HepG2 (cell line): ENCODE measurements around the gene THADA. TPM values are rescaled to one million over a fixed set of nuclear protein-coding genes. Genes with fewer than 3 reads are reported as not detected.
A peak's percentile ranks its signal among the peaks of the same experiment; 100 is the strongest.

Experiments used
- ATF7-NPFF ChIP-seq: sonication (generic); formaldehyde crosslinking; IDR thresholded peaks from 2 replicates; pipeline ENCODE4 v1.8.1; 2023; ENCODE audit warnings: mild to moderate bottlenecking, low read depth, missing genetic modification reagents, moderate library complexity
- CEBPB ChIP-seq: IDR thresholded peaks from 2 replicates; pipeline ENCODE4 v1.6.1; 2011; ENCODE audit warnings: low read depth, low read length, improper control_type of control experiment, borderline replicate concordance
- CHD2 ChIP-seq: IDR thresholded peaks from 2 replicates; pipeline ENCODE4 v1.6.1; 2011; ENCODE audit warnings: low read depth, low read length, improper control_type of control experiment
- ELF3 ChIP-seq: IDR thresholded peaks from 2 replicates; pipeline ENCODE4 v1.6.1; 2016; ENCODE audit warnings: missing genetic modification reagents, missing compliant biosample characterization
- FOXC1 ChIP-seq: sonication (generic); formaldehyde crosslinking; IDR thresholded peaks from 2 replicates; pipeline ENCODE4 v1.8.0; 2022; ENCODE audit warnings: mild to moderate bottlenecking, missing genetic modification reagents, borderline replicate concordance
- KMT2B ChIP-seq: IDR thresholded peaks from 2 replicates; pipeline ENCODE4 v1.6.1; 2016; ENCODE audit warnings: missing genetic modification reagents, missing compliant biosample characterization
- PCBP1 ChIP-seq: fragments of 200-400 bp; formaldehyde crosslinking; IDR thresholded peaks from 2 replicates; pipeline ENCODE4 v1.6.1; 2017; ENCODE audit warnings: mild to moderate bottlenecking, low read depth, low read length, borderline replicate concordance
- PLRG1 ChIP-seq: fragments of 450-650 bp; conservative IDR thresholded peaks from 2 replicates; pipeline ENCODE4 v1.6.1; 2016
- RARG ChIP-seq: sonication (generic); formaldehyde crosslinking; IDR thresholded peaks from 2 replicates; pipeline ENCODE4 v1.4.0; 2020; ENCODE audit warnings: low read depth, mild to moderate bottlenecking, missing genetic modification reagents
- RBM22 ChIP-seq: fragments of 200-400 bp; formaldehyde crosslinking; optimal IDR thresholded peaks from 2 replicates; pipeline ENCODE3; 2017; ENCODE audit warnings: mild to moderate bottlenecking, low read length, moderate library complexity
- SNAPC2 ChIP-seq: sonication (generic); formaldehyde crosslinking; IDR thresholded peaks from 2 replicates; pipeline ENCODE4 v1.8.1; 2022; ENCODE audit warnings: mild to moderate bottlenecking, missing genetic modification reagents
- TBX2 ChIP-seq: sonication (generic); formaldehyde crosslinking; IDR thresholded peaks from 2 replicates; pipeline ENCODE4 v1.5.0; 2020; ENCODE audit warnings: missing genetic modification reagents, mild to moderate bottlenecking, borderline replicate concordance
- YEATS4 ChIP-seq: sonication (generic); formaldehyde crosslinking; IDR thresholded peaks from 2 replicates; pipeline ENCODE4 v1.4.0; 2020; ENCODE audit warnings: missing genetic modification reagents, borderline replicate concordance
- ZFP37 ChIP-seq: sonication (generic); formaldehyde crosslinking; IDR thresholded peaks from 2 replicates; pipeline ENCODE4 v1.4.0; 2020; ENCODE audit warnings: missing genetic modification reagents, borderline replicate concordance
- ZNF253 ChIP-seq: sonication (generic); formaldehyde crosslinking; IDR thresholded peaks from 2 replicates; pipeline ENCODE4 v1.8.0; 2022; ENCODE audit warnings: mild to moderate bottlenecking, missing genetic modification reagents, borderline replicate concordance
- ZNF256 ChIP-seq: sonication (generic); formaldehyde crosslinking; conservative IDR thresholded peaks from 2 replicates; pipeline ENCODE4 v1.4.0; 2020; ENCODE audit warnings: missing genetic modification reagents
- ZNF543 ChIP-seq: sonication (generic); formaldehyde crosslinking; IDR thresholded peaks from 2 replicates; pipeline ENCODE4 v1.4.0; 2020; ENCODE audit warnings: mild to moderate bottlenecking, missing genetic modification reagents
- ZNF652 ChIP-seq: IDR thresholded peaks from 2 replicates; pipeline ENCODE4 v1.6.1; 2016; ENCODE audit warnings: low read depth, borderline replicate concordance
- ZNF816 ChIP-seq: sonication (generic); formaldehyde crosslinking; IDR thresholded peaks from 2 replicates; pipeline ENCODE4 v1.8.0; 2022; ENCODE audit warnings: missing genetic modification reagents, mild to moderate bottlenecking, borderline replicate concordance
- polyA plus RNA-seq, 8 experiments: library from polyadenylated mRNA; depleted of rRNA in 3 of 8; stranded (reverse) in 7 of 8; unstranded in 1 of 8; fragments of >200 nt; fragmentation: Illumina TruSeq in 4 of 8; extraction: Trizol in 4 of 8; gene quantifications; 2 replicates each; pipeline versions ENCODE4 v1.2.1 to v1.2.3, GENCODE V29; 2011 to 2016; ENCODE audit warnings: low read depth in 4 of 8, missing spikeins in 1 of 8, mixed read lengths in 1 of 8; ENCODE audit not compliant: insufficient read depth in 1 of 8
- total RNA-seq, 5 experiments: library from RNA; depleted of rRNA; stranded (reverse); fragments of >200 nt; fragmentation: Illumina TruSeq; extraction: Trizol; gene quantifications; 2 replicates each; pipeline ENCODE4 v1.2.3, GENCODE V29; 2016; ENCODE audit warnings: low read depth in 1 of 5
- TF ChIP-seq, protein P1 (sequence below): sonication (generic); formaldehyde crosslinking; IDR thresholded peaks from 2 replicates; pipeline ENCODE4 v1.9.0; 2021; ENCODE audit warnings: mild to moderate bottlenecking, missing genetic modification reagents
- TF ChIP-seq, protein P2 (sequence below): sonication (generic); formaldehyde crosslinking; IDR thresholded peaks from 2 replicates; pipeline ENCODE4 v1.8.0; 2023; ENCODE audit warnings: mild to moderate bottlenecking, missing genetic modification reagents

Gene THADA
- total and polyA plus RNA-seq, 2 of the 13 experiments (the other 11 are each of a cell fraction or from before 2014, with no cell fraction given), result 12.7 to 21.7 TPM

DNA sequence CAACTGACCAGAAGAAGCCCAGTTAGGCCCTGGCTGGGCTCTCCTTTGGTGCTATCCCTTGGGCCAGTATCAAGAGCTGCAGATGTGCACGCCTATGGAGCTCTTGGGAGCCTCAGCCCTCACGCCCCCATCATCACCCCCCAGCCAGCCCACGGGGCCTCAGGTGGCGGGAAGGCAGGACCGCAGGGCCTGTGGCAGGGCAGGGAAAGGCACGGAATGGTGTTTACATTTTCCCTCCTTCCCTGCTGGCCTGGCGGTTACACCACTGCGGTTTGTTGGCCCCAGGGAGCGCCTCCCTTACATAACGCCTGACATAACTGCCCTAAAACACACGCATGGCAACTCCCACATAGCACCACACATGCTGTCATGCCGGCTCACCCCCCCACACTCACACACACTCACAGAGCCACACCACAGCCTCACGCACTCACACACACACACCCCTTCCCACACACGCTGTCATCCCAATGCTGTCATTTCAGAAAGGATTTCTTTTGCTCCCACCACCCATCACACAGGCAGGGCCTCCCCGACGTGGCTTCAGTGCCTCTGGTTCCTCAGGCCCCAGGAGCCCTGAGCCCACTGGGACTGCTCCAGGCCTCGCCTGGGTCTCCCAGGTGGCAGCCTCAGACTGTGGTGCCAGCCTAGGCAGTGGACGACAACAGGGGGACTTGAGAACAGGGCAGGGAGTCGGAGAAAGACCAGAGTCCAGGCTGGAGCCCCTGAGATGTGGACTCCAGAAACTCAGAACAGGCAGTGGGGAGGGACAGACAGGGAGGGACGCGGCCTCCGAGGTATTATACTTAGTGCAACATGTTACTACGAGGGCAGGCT is 385.2 kb downstream of the THADA start (continued):
- TF ChIP-seq ATF7-NPFF (CRISPR knock-in tag) (peak; percentile 93), ZFP37 (peak; percentile 96; the same call in 1 of the 2 replicates), ZNF256 (CRISPR knock-in tag) (0 out of 2 replicates have a peak, but pooled peaks have one; percentile 41), SNAPC2 (CRISPR knock-in tag) (0 out of 2 replicates have a peak, but pooled peaks have one; percentile 37), YEATS4 (CRISPR knock-in tag) (peak; percentile 91), PLRG1 (no peak), CHD2 (no peak), ZNF253 (CRISPR knock-in tag) (0 out of 2 replicates have a peak, but pooled peaks have one; percentile 77), CEBPB (peak; percentile 61; the same call in 1 of the 2 replicates), FOXC1 (CRISPR knock-in tag) (peak; percentile 87), KMT2B (CRISPR knock-in tag) (peak; percentile 77), TBX2 (CRISPR knock-in tag) (peak; percentile 95), ZNF543 (CRISPR knock-in tag) (peak; percentile 70), ZNF816 (CRISPR knock-in tag) (peak; percentile 83; the same call in 1 of the 2 replicates), PCBP1 (peak; percentile 77; the same call in 1 of the 2 replicates), RBM22 (peak; percentile 65), ELF3 (CRISPR knock-in tag) (peak; percentile 62), RARG (CRISPR knock-in tag) (no peak), ZNF652 (peak; percentile 35; the same call in 1 of the 2 replicates)
- TF ChIP-seq, protein P1, sequence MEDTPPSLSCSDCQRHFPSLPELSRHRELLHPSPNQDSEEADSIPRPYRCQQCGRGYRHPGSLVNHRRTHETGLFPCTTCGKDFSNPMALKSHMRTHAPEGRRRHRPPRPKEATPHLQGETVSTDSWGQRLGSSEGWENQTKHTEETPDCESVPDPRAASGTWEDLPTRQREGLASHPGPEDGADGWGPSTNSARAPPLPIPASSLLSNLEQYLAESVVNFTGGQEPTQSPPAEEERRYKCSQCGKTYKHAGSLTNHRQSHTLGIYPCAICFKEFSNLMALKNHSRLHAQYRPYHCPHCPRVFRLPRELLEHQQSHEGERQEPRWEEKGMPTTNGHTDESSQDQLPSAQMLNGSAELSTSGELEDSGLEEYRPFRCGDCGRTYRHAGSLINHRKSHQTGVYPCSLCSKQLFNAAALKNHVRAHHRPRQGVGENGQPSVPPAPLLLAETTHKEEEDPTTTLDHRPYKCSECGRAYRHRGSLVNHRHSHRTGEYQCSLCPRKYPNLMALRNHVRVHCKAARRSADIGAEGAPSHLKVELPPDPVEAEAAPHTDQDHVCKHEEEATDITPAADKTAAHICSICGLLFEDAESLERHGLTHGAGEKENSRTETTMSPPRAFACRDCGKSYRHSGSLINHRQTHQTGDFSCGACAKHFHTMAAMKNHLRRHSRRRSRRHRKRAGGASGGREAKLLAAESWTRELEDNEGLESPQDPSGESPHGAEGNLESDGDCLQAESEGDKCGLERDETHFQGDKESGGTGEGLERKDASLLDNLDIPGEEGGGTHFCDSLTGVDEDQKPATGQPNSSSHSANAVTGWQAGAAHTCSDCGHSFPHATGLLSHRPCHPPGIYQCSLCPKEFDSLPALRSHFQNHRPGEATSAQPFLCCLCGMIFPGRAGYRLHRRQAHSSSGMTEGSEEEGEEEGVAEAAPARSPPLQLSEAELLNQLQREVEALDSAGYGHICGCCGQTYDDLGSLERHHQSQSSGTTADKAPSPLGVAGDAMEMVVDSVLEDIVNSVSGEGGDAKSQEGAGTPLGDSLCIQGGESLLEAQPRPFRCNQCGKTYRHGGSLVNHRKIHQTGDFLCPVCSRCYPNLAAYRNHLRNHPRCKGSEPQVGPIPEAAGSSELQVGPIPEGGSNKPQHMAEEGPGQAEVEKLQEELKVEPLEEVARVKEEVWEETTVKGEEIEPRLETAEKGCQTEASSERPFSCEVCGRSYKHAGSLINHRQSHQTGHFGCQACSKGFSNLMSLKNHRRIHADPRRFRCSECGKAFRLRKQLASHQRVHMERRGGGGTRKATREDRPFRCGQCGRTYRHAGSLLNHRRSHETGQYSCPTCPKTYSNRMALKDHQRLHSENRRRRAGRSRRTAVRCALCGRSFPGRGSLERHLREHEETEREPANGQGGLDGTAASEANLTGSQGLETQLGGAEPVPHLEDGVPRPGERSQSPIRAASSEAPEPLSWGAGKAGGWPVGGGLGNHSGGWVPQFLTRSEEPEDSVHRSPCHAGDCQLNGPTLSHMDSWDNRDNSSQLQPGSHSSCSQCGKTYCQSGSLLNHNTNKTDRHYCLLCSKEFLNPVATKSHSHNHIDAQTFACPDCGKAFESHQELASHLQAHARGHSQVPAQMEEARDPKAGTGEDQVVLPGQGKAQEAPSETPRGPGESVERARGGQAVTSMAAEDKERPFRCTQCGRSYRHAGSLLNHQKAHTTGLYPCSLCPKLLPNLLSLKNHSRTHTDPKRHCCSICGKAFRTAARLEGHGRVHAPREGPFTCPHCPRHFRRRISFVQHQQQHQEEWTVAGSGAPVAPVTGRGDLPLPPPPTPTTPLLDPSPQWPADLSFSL, result peak; percentile 91
- TF ChIP-seq, protein P2, sequence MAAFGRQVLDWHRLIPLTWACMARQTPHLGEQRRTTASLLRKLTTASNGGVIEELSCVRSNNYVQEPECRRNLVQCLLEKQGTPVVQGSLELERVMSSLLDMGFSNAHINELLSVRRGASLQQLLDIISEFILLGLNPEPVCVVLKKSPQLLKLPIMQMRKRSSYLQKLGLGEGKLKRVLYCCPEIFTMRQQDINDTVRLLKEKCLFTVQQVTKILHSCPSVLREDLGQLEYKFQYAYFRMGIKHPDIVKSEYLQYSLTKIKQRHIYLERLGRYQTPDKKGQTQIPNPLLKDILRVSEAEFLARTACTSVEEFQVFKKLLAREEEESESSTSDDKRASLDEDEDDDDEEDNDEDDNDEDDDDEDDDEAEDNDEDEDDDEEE, result peak; percentile 91
